Testis (tissue), 2 donors: ENCODE results near the gene ST6GALNAC1.

Experiments
- CTCF ChIP-seq, 3 experiments: fragments of 450-650 bp in 2 of 3; fragments of 200-600 bp in 1 of 3; sonication (generic) in 1 of 3; IDR thresholded peaks; one replicate each; pipeline ENCODE4 v1.5.1; 2016 to 2019; ENCODE audit warnings: antibody characterized with exemption in 3 of 3, mild to moderate bottlenecking in 2 of 3, moderate library complexity in 1 of 3
- POLR2A ChIP-seq: fragments of 450-650 bp; IDR thresholded peaks from one replicate; pipeline ENCODE4 v1.6.1; 2017; ENCODE audit warnings: antibody characterized with exemption, mild to moderate bottlenecking, moderate library complexity

GRCh38 chr17:76597156-76598003 is 46.2 kb downstream of the ST6GALNAC1 start:
- TF ChIP-seq POLR2A (no peak), CTCF (IDR thresholded peaks at IDR 0.05) (no peak)
